ENCODE measurements around the gene FBXO31. TPM values are rescaled to one million over a fixed set of nuclear protein-coding genes. Genes with fewer than 3 reads are reported as not detected.

FBXO31 gene
- total RNA-seq, 2 experiments from 2014 or later: 35.7 to 38.9 TPM

- no peaks in the 10 kb centered on the region for H3K4me1 ChIP-seq (ENCODE audit: insufficient read depth, low read length)
- Mint-ChIP-seq H3K4me3 (no peak overlapping the region), H3K9me3 (no peaks in the 10 kb centered on the region), H3K27ac (no peak overlapping the region), H3K36me3 (ENCODE audit: low read depth) (peaks cover 63% of the 10 kb centered on the region), H3K4me1 (ENCODE audit: low read depth) (no peaks in the 10 kb centered on the region), H3K27me3 (no peaks in the 10 kb centered on the region)
- H3K27me3 ChIP-seq (ENCODE audit: control insufficient read depth in 1 of 2, insufficient read depth in 2 of 2, low read length in 2 of 2): no peaks in the 10 kb centered on the region
- intact Hi-C loops (cut with DNase I, micrococcal nuclease): loop anchor here in 1 of 2 experiments (10.0 kb wide), 1 partner anchor 135 kb away; no protein-coding TSS in a partner anchor
- H3K9me3 ChIP-seq (ENCODE audit: control insufficient read depth in 1 of 2, insufficient read depth in 1 of 2, low read length in 2 of 2): no peaks in the 10 kb centered on the region
- peaks cover 68% of the 10 kb centered on the region for H3K36me3 ChIP-seq (ENCODE audit: insufficient read depth, low read length)
- ChIA-PET POLR2A (no interaction called here), CTCF (no interaction called here)
- no peak overlapping the region for H3K27ac ChIP-seq (ENCODE audit: low read depth in 1 of 2, low read length in 2 of 2)
- H3K4me3 ChIP-seq (ENCODE audit: low read length): no peak overlapping the region
- no peak for TF ChIP-seq CTCF (IDR thresholded peaks at IDR 0.05)
- no peak for ATAC-seq (ENCODE audit: poor library complexity)
- no peak for DNase-seq
These were observed 26.2 kb upstream of the FBXO31 start for GRCh38 chr16:87409781-87410180.

GRCh38 chr16:87409153-87409552, 25.6 kb upstream of the FBXO31 start:
- H3K4me1 ChIP-seq (ENCODE audit: insufficient read depth, low read length): no peaks in the 10 kb centered on the region
- ATAC-seq (ENCODE audit: poor library complexity) (no peak), DNase-seq (no peak)
- no peaks in the 10 kb centered on the region for H3K27me3 Mint-ChIP-seq
- ChIA-PET POLR2A (no interaction called here), CTCF (no interaction called here)
- H3K36me3 ChIP-seq (ENCODE audit: insufficient read depth, low read length): peaks cover 69% of the 10 kb centered on the region
- intact Hi-C loops (cut with DNase I, micrococcal nuclease): no loop called here
- H3K9me3 Mint-ChIP-seq: no peaks in the 10 kb centered on the region
- no peak overlapping the region for H3K4me3 Mint-ChIP-seq
- no peaks in the 10 kb centered on the region for H3K27me3 ChIP-seq (ENCODE audit: control insufficient read depth in 1 of 2, insufficient read depth in 2 of 2, low read length in 2 of 2)
- H3K27ac ChIP-seq (ENCODE audit: low read depth in 1 of 2, low read length in 2 of 2): no peak overlapping the region
- no peaks in the 10 kb centered on the region for H3K9me3 ChIP-seq (ENCODE audit: control insufficient read depth in 1 of 2, insufficient read depth in 1 of 2, low read length in 2 of 2)
- TF ChIP-seq CTCF (IDR thresholded peaks at IDR 0.05): no peak
- H3K4me3 ChIP-seq (ENCODE audit: low read length): no peak overlapping the region
- no peak overlapping the region for H3K27ac Mint-ChIP-seq
- no peaks in the 10 kb centered on the region for H3K4me1 Mint-ChIP-seq (ENCODE audit: low read depth)
- H3K36me3 Mint-ChIP-seq (ENCODE audit: low read depth): peaks cover 70% of the 10 kb centered on the region

- Mint-ChIP-seq H3K9me3 (no peaks in the 10 kb centered on the region), H3K27ac (peak overlapping the region; percentile 58), H3K4me1 (ENCODE audit: low read depth) (no peaks in the 10 kb centered on the region), H3K36me3 (ENCODE audit: low read depth) (peaks cover 71% of the 10 kb centered on the region), H3K4me3 (no peak overlapping the region), H3K27me3 (no peaks in the 10 kb centered on the region)
- peaks cover 74% of the 10 kb centered on the region for H3K36me3 ChIP-seq (ENCODE audit: insufficient read depth, low read length)
- H3K27ac ChIP-seq (ENCODE audit: low read depth in 1 of 2, low read length in 2 of 2): no peak overlapping the region
- TF ChIP-seq CTCF (IDR thresholded peaks at IDR 0.05): no peak
- no peak overlapping the region for H3K4me3 ChIP-seq (ENCODE audit: low read length)
- H3K9me3 ChIP-seq (ENCODE audit: control insufficient read depth in 1 of 2, insufficient read depth in 1 of 2, low read length in 2 of 2): no peaks in the 10 kb centered on the region
- ChIA-PET CTCF (interaction anchor here (0.5 to 0.7 kb wide), 2 partner anchors 9 to 10 kb away, joined by 3 read pairs; no protein-coding TSS in a partner anchor), POLR2A (interaction anchor here (0.6 kb wide), 1 partner anchor 17 kb away, joined by 3 read pairs; no protein-coding TSS in a partner anchor)
- DNase-seq (peak in 5 of 14 experiments; percentile 18 to 63 (median 22)), ATAC-seq (ENCODE audit: poor library complexity) (peak; percentile 54)
- H3K4me1 ChIP-seq (ENCODE audit: insufficient read depth, low read length): no peaks in the 10 kb centered on the region
- no peaks in the 10 kb centered on the region for H3K27me3 ChIP-seq (ENCODE audit: control insufficient read depth in 1 of 2, insufficient read depth in 2 of 2, low read length in 2 of 2)
- intact Hi-C loops (cut with DNase I, micrococcal nuclease): no loop called here
These were observed 24.0 kb upstream of the FBXO31 start for GRCh38 chr16:87407511-87408112.

Measured in CD4-positive, alpha-beta T cell (primary cell).